Measurements from ENCODE around the gene UROD.
A peak's percentile ranks its signal among the peaks of the same experiment; 100 is the strongest.

UROD gene

GRCh38 chr1:45008516-45008915 is 3.5 kb upstream of the UROD start:
- DNase-seq (ENCODE audit: low read depth in 1 of 2, low spot score in 1 of 2), result no peak

- no peak for DNase-seq (ENCODE audit: low read depth in 1 of 2, low spot score in 1 of 2)
These were observed 2.7 kb upstream of the UROD start for GRCh38 chr1:45009296-45009865.

- no peak for DNase-seq (ENCODE audit: low read depth in 1 of 2, low spot score in 1 of 2)
These were observed 1.8 kb upstream of the UROD start for GRCh38 chr1:45009956-45010854.

GRCh38 chr1:45010855-45011811 is 921 bp upstream of the UROD start, which contains the start of gene HECTD3:
Gene HECTD3 (minus strand): TSS chr1:45011324. CDS start chr1:45011257, 67 bp downstream.
- DNase-seq (ENCODE audit: low read depth in 1 of 2, low spot score in 1 of 2), result peak; percentile 39 to 56

- peak; percentile 11 to 15 for DNase-seq (ENCODE audit: low read depth in 1 of 2, low spot score in 1 of 2)
These were observed 705 bp downstream of the UROD start for GRCh38 chr1:45012639-45013278.

GRCh38 chr1:45013551-45014209 is 1.6 kb downstream of the UROD start:
- no peak for DNase-seq (ENCODE audit: low read depth in 1 of 2, low spot score in 1 of 2)

- peak; percentile 62 to 75 for DNase-seq (ENCODE audit: low read depth in 1 of 2, low spot score in 1 of 2)
These were observed 2.4 kb downstream of the UROD start for GRCh38 chr1:45014321-45015028.

- DNase-seq (ENCODE audit: low read depth in 1 of 2, low spot score in 1 of 2), result no peak
These were observed 3.6 kb downstream of the UROD start for GRCh38 chr1:45015683-45016082.

GRCh38 chr1:45016090-45016697 is 4.1 kb downstream of the UROD start:
- no peak for DNase-seq (ENCODE audit: low read depth in 1 of 2, low spot score in 1 of 2)

GRCh38 chr1:45016767-45017166 is 4.7 kb downstream of the UROD start:
- DNase-seq (ENCODE audit: low read depth in 1 of 2, low spot score in 1 of 2), result no peak

GRCh38 chr1:45018599-45019230 is 6.7 kb downstream of the UROD start:
- DNase-seq (ENCODE audit: low read depth in 1 of 2, low spot score in 1 of 2), result peak; percentile 30 to 63

- DNase-seq (ENCODE audit: low read depth in 1 of 2, low spot score in 1 of 2), result no peak
These were observed 11.6 kb downstream of the UROD start for GRCh38 chr1:45023663-45024062.

GRCh38 chr1:45026446-45026845 is 14.4 kb downstream of the UROD start:
- no peak for DNase-seq (ENCODE audit: low read depth in 1 of 2, low spot score in 1 of 2)

- DNase-seq (ENCODE audit: low read depth in 1 of 2, low spot score in 1 of 2), result no peak
These were observed 20.8 kb downstream of the UROD start for GRCh38 chr1:45032837-45033236.

- DNase-seq (ENCODE audit: low read depth in 1 of 2, low spot score in 1 of 2), result no peak
These were observed 21.3 kb downstream of the UROD start for GRCh38 chr1:45033356-45033755.

GRCh38 chr1:45035631-45036301 is 23.7 kb downstream of the UROD start:
- DNase-seq (ENCODE audit: low read depth in 1 of 2, low spot score in 1 of 2), result no peak

GRCh38 chr1:45037456-45037855 is 25.4 kb downstream of the UROD start:
- DNase-seq (ENCODE audit: low read depth in 1 of 2, low spot score in 1 of 2), result no peak

- no peak for DNase-seq (ENCODE audit: low read depth in 1 of 2, low spot score in 1 of 2)
These were observed 26.2 kb downstream of the UROD start for GRCh38 chr1:45038240-45038639.

Data from activated CD4-positive, alpha-beta T cell treated with anti-CD3 and anti-CD28 coated beads, Interleukin-2, amount 50 U/mL, for 24 hours (primary cell).